Adrenal gland (tissue), 12 donors: ENCODE measurements around the gene SSR2. TPM values are rescaled to one million over a fixed set of nuclear protein-coding genes. Genes with fewer than 3 reads are reported as not detected.

Experiments used
- DNase-seq, 7 donors: peaks; one replicate each; pipeline ENCODE4 v3.0.0-alpha.2; 2019 to 2020
- H3K27ac ChIP-seq, 5 donors: fragments of 200-600 bp; sonication (generic) in 4 of 5; 1 replicate in 3 of 5; 2 replicates in 2 of 5; pipeline versions ENCODE4 v1.5.1 to v1.8.0; 2016 to 2020; ENCODE audit warnings: mild to moderate bottlenecking in 1 of 5
- H3K27me3 ChIP-seq: fragments of 200-600 bp; 2 replicates; pipeline ENCODE4 v1.8.0; 2021
- H3K36me3 ChIP-seq, 2 donors: fragments of 200-600 bp; replicated peaks in 1 of 2; 1 replicate in 1 of 2; 2 replicates in 1 of 2; pipeline versions ENCODE4 v1.5.1 to v1.8.0; 2018 to 2022
- H3K4me1 ChIP-seq, 2 donors: fragments of 200-600 bp; replicated peaks in 1 of 2; 1 replicate in 1 of 2; 2 replicates in 1 of 2; pipeline versions ENCODE4 v1.5.1 to v1.8.0; 2018 to 2021
- H3K4me3 ChIP-seq, 4 donors: fragments of 200-600 bp; sonication (generic) in 3 of 4; one replicate each; pipeline ENCODE4 v1.5.1; 2016 to 2018
- H3K9me3 ChIP-seq, 3 donors: fragments of 200-600 bp; sonication (generic) in 1 of 3; replicated peaks in 1 of 3; 1 replicate in 2 of 3; 2 replicates in 1 of 3; pipeline versions ENCODE4 v1.5.1 to v1.8.0; 2016 to 2021
- CTCF ChIP-seq, 6 experiments: fragments of 450-650 bp in 4 of 6; fragments of 200-600 bp in 2 of 6; sonication (generic) in 1 of 6; IDR thresholded peaks; 1 replicate in 5 of 6; 2 replicates in 1 of 6; pipeline versions ENCODE4 v1.5.1 to v1.8.0; 2016 to 2021; ENCODE audit warnings: antibody characterized with exemption in 6 of 6, mild to moderate bottlenecking in 2 of 6, moderate library complexity in 1 of 6
- POLR2A ChIP-seq, 2 donors: fragments of 450-650 bp; IDR thresholded peaks; one replicate each; pipeline ENCODE4 v1.6.1; 2017; ENCODE audit warnings: antibody characterized with exemption in 2 of 2, mild to moderate bottlenecking in 2 of 2, moderate library complexity in 1 of 2
- WGBS, 4 donors: extraction: QIAGEN DNeasy Blood & Tissue Kit in 2 of 4; methylation state at CpG; one replicate each; pipeline versions ENCODE4 v1.1.5 to v1.1.7; 2013 to 2017; 5-methylcytosine and 5-hydroxymethylcytosine counted together
- intact Hi-C, 2 donors: fragments of 100-400 bp; cut with DNase I; formaldehyde crosslinking; loops; one replicate each; pipeline versions ENCODE4 v1.14.1 to v1.15.0; 2022 to 2023
- polyA plus RNA-seq, 3 donors: library from polyadenylated mRNA; stranded (reverse); fragments of 200-250 nt in 2 of 3; fragments of 350-450 nt in 1 of 3; fragmentation: Illumina TruSeq in 1 of 3; extraction: RNeasy Lipid Tissue Mini Kit (QIAGEN cat#74804) in 1 of 3; gene quantifications; one replicate each; pipeline ENCODE4 v1.2.3, GENCODE V29; 2013 to 2014
- total RNA-seq, 9 donors: library from RNA; depleted of rRNA in 4 of 9; stranded (reverse); fragments of >200 nt in 4 of 9; fragments of 120-200 nt in 1 of 9; fragmentation: NEBNext Ultra II Directional in 1 of 9; extraction: Animal tissue kit (Norgen Biotek cat#: 25700) in 1 of 9; gene quantifications; one replicate each; pipeline versions ENCODE4 v1.1.0 to v1.2.4, GENCODE V29; 2013 to 2023
- donor health status: healthy with polysubstance abuse.
- donor health status: Bipolar disorder and iron deficiency.
- donor health status: DM: yes; HTN: yes; CAD: no.
- donor health status: DM: no; HTN: no; CAD: no.
- donor health status: DM: no; HTN: no; CAD: no.
- donor health status: DM: yes; HTN: yes; CAD: no.

SSR2 gene
- total and polyA plus RNA-seq, 12 donors = 164 to 724 (median 354) TPM

DNA sequence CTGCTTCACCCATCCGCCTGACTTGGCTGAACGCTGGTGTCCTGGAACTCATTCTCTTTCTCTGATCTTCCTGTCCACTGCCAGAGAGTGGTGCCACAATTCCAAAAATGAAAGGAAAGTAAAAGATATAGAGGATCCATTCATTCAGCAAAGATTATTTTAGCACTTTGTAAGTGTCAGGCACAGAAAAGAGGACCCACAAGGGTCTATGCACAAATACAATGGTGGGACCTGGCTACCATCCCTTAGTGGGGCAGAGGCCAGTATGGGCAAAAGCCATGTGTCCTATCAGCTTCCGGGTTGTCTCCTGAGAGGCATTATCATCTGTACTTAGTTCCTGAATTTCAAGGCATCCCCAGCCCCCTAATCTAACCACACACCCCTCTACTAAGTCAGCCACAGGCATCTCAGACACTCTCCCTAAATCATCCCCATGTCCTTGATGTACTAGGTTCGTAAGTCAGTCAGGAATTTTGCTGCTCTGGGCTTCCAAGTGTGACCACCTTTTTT is 19.0 kb downstream of the SSR2 start:
- intact Hi-C loops = loop anchor here in 1 of 2 donors (10.0 kb wide), 1 partner anchor 63 kb away; the partner anchor contains the start of gene RAB25
- peaks cover 0 to 14% of the 10 kb centered on the region in 2 donors for H3K4me1 ChIP-seq
- no peaks in the 10 kb centered on the region for H3K36me3 ChIP-seq
- H3K27ac ChIP-seq = peak overlapping the region in 1 of 5 donors; percentile 5
- no peaks in the 10 kb centered on the region for H3K27me3 ChIP-seq
- 41 to 62% (median 55%) methylated on average over 4 of the region's 4 CpGs for WGBS, 4 donors
- no peak overlapping the region for H3K4me3 ChIP-seq
- TF ChIP-seq POLR2A (IDR thresholded peaks at IDR 0.05) = no peak
- TF ChIP-seq CTCF (IDR thresholded peaks at IDR 0.05) = peak in 1 of 6 experiments; percentile 14
- H3K9me3 ChIP-seq = no peaks in the 10 kb centered on the region
- DNase-seq = no peak

DNA sequence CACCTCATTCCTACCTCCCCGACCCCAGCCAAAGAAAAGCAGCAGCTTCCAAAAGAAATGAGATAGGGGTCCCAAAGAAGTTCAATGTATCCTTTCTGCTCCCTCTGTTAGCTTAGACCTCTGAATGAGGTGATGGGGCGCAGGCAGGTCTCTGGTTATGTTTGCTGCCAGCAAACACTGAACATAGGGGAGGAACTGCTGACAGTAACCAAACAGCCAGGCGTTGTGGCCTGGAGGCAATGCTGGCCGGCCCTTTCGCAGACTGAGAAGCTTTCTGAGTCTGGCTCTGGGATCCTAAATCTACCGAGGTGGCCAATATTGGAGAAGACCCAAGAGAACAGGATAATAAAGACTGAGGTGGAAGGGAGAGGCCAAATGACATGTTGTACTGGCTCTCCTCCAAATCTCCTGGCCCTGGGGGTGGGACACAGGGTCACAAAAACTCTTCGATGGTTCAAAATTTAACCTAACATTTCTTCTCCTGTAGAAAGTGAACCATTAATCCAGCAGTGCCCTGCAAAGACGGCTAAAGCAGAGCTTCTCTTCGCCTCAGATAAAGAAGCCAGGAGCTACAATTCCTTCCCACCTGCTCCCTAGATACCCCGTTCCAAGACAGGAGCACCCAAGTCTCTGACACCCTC is 19.6 kb downstream of the SSR2 start:
- no peaks in the 10 kb centered on the region for H3K27me3 ChIP-seq
- peak overlapping the region in 1 of 5 donors; percentile 5 for H3K27ac ChIP-seq
- DNase-seq = no peak
- TF ChIP-seq POLR2A (IDR thresholded peaks at IDR 0.05) = no peak
- TF ChIP-seq CTCF (IDR thresholded peaks at IDR 0.05) = no peak
- no peak overlapping the region for H3K4me3 ChIP-seq
- H3K36me3 ChIP-seq = no peaks in the 10 kb centered on the region
- H3K9me3 ChIP-seq = no peaks in the 10 kb centered on the region
- intact Hi-C loops = loop anchor here in 1 of 2 donors (10.0 kb wide), 1 partner anchor 64 kb away; the partner anchor contains the start of gene RAB25
- 63 to 74% (median 70%) methylated on average over 10 of the region's 10 CpGs for WGBS, 4 donors
- H3K4me1 ChIP-seq = peaks cover 0 to 14% of the 10 kb centered on the region in 2 donors

DNA sequence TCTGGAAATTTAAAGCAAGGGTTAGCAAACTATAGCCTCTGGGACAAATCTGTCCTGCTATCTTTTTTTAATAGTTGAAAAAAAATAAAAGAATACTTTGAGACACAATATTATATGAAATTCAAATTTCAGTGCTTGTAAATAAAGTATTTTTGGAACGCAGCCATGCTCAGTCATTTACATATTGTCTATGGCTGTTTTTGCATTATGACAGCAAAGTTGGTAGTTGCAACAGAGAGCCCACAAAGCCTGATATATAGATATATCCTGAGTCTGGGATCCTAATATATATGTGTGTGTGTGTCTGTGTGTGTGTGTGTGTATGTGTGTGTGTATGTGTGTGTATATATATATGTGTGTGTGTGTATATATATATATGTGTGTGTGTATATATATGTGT is 20.8 kb downstream of the SSR2 start:
- Histone ChIP-seq H3K4me3 (no peak overlapping the region), H3K27me3 (no peaks in the 10 kb centered on the region), H3K27ac (no peak overlapping the region), H3K4me1 (peaks cover 0 to 14% of the 10 kb centered on the region in 2 donors), H3K9me3 (no peaks in the 10 kb centered on the region), H3K36me3 (no peaks in the 10 kb centered on the region)
- WGBS, 4 donors = 63 to 82% (median 68%) methylated on average over 1 of the region's 1 CpG
- intact Hi-C loops = loop anchor here in 1 of 2 donors (10.0 kb wide), 1 partner anchor 65 kb away; the partner anchor contains the start of gene RAB25
- no peak for DNase-seq
- TF ChIP-seq CTCF (IDR thresholded peaks at IDR 0.05) = no peak
- TF ChIP-seq POLR2A (IDR thresholded peaks at IDR 0.05) = no peak

DNA sequence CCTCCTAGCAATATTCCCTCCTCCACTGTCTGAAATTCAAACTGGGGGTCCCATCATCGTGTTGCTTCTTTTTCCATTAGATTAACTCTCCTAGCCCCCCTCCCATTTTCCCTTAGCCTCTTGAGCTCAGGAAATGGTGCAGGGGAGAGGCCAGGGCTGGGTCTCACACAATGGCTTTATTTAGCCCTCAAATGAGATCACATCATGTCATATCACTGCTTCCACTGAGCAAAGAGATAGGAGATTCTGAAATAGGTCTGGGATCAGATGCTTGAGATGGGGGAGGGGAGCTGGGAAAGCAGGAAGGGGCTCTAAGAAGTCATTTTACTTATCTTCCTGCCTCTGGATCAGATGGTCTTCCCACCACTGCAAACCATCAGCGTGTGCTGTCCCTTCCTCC is 24.6 kb downstream of the SSR2 start:
- no peak for DNase-seq
- peaks cover 0 to 4% of the 10 kb centered on the region in 2 donors for H3K4me1 ChIP-seq
- H3K27me3 ChIP-seq = no peaks in the 10 kb centered on the region
- no peak overlapping the region for H3K4me3 ChIP-seq
- no peaks in the 10 kb centered on the region for H3K9me3 ChIP-seq
- H3K36me3 ChIP-seq = no peaks in the 10 kb centered on the region
- intact Hi-C loops = no loop called here
- no peak overlapping the region for H3K27ac ChIP-seq
- 32 to 54% (median 52%) methylated on average over 2 of the region's 2 CpGs for WGBS, 4 donors
- TF ChIP-seq POLR2A (IDR thresholded peaks at IDR 0.05) = no peak
- no peak for TF ChIP-seq CTCF (IDR thresholded peaks at IDR 0.05)
